HG03095 (cell line): ENCODE measurements around the gene LASP1.
"Not testable (repeated sequence)": the region's sequence is repeated elsewhere in the genome, so short reads cannot be mapped to it uniquely, and the experiment has no call there.

Experiments used
- ATAC-seq: cut with Tn5 transposase; IDR thresholded peaks from one replicate; pipeline ENCODE4 v1.9.1; 2021; ENCODE audit warnings: moderate library complexity; ENCODE audit not compliant: unreplicated experiment

LASP1 gene

DNA sequence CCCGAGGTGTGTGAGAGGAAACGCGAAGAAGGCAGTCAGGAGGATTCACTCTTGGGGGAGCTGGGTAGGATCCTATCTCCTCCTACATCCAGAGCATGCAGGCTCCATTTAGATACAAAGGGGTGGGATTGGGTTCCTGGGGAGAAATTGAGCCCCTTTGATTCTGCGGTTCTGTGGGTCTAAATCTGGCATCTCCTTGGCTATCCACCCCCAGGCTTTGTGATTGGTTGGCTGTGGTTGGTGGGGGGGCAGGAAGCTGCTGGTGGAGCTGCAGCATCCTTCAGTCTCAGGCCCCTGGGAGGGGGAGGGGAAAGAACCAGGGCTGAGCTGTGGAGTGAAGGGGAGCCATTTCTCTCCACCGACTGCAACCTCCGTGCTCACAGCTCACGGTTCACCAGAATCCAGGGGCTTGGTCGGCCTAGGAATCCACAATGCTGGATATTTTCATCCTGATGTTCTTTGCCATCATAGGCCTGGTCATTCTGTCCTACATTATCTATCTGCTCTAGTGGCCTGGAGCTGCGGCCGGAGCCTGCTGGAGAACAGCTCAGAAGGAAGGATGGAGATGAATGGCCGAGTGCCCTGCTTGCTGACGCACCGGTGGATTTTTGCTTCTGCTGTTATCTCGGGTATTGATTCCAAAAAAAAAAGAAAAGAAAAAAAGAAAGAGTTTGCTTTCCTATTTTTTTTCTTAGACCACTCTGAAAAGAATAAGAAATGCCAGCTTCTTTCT, 55.6 kb downstream of the LASP1 start, which contains the start of gene LASP1NB:
TSS of gene LASP1NB (plus strand) at position 352 of the 733 bp plus-strand sequence.
- no peak for ATAC-seq

DNA sequence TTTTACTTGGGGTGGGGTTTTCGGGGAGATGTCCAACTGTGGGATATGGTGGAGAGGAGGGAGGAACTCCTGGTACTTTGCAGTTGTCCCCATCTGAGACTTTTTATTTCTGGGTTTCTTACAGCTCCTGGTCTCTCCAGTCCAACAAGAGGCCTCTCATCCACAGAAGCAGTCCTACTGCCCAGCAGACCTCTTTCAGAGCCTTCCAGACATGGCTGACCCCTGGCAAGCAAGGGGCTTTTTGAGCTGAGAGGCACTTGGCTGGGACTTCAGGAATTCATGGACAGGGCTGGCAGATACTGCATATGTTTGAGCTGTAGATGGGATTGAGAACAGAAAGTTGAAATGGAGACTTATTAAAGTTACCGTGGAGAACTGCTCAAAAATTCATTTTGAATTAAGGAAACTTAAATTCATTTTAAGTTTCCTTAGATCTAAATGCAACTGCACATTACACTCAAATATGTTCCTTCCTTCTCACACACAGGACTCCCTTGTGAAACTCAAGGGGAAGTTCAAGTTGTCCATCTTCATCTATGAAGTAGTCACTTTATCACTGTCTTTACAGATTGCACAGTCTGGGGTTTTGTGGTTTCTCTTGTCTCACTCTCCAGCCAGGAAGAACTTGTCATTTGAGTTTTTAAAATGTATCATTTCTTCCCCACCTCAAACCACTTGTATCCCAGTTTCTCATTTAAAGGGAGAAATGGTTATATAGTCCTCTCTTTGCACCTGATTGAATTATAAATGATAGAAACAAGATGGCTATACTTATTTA, 56.6 kb downstream of the LASP1 start:
- ATAC-seq, result no peak

DNA sequence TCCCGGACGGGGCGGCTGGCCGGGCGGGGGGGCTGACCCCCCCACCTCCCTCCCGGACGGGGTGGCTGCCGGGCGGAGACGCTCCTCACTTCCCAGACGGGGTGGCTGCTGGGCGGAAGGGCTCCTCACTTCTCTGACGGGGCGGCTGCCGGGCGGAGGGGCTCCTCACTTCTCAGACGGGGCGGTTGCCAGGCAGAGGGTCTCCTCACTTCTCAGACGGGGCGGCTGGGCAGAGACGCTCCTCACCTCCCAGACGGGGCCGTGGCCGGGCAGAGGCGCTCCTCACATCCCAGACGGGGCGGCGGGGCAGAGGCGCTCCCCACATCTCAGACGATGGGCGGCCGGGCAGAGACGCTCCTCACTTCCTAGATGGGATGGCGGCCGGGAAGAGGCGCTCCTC, 60.9 kb downstream of the LASP1 start:
- ATAC-seq, result not testable (repeated sequence)

DNA sequence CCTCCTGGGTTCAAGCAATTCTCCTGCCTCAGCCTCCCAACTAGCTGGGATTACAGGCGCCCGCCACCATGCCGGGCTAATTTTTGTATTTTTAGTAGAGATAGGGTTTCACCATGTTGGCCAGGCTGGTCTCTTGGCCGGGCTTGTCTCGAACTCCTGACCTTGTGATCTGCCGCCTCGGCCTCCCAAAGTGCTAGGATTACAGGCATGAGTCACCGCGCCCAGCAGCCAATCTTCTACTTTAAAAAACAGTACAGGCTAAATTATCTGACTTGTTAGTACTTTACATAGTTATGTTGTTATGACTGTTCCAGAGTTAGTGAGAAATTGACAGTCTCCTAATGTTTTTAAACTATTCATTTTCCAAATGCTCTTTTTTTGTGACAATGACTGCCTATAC, 64.1 kb downstream of the LASP1 start:
- ATAC-seq, result not testable (repeated sequence)

DNA sequence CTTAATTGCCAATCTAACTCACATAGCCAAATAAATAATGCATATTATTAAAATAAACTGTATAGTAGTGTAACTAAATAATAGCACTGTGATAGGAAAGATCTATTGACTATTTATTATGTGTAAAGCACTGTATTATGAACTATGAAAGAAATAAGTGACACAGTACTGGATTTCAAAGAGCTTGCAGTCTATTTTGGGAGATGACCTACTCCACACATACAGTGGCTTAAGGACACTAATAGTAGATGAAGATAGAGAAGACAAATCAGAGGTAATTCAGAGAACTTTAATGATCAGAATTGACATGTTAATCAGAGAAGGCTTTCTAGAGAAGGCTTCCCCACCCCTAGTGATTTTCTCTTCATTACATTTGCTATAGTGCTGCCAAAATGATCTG, 70.1 kb downstream of the LASP1 start:
- ATAC-seq, result no peak

DNA sequence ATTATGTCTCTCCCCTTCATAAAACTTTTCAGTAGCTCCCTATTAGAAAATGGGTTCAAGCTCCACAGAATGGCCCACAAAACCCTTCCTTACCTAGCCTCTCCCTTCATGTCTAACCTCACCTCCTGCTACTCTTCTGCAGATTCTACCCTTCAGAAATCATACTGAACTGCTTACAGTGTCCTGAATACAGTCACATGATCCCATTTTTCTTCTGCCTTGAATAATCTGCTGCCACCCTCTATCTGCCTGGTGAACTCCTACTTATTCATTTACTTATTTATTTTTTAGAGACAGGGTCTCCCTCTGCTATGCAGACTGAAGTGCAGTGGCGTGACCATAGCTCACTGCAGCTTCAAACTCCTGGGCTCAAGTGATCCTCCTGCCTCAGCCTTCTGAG, 70.5 kb downstream of the LASP1 start:
- ATAC-seq, result no peak

DNA sequence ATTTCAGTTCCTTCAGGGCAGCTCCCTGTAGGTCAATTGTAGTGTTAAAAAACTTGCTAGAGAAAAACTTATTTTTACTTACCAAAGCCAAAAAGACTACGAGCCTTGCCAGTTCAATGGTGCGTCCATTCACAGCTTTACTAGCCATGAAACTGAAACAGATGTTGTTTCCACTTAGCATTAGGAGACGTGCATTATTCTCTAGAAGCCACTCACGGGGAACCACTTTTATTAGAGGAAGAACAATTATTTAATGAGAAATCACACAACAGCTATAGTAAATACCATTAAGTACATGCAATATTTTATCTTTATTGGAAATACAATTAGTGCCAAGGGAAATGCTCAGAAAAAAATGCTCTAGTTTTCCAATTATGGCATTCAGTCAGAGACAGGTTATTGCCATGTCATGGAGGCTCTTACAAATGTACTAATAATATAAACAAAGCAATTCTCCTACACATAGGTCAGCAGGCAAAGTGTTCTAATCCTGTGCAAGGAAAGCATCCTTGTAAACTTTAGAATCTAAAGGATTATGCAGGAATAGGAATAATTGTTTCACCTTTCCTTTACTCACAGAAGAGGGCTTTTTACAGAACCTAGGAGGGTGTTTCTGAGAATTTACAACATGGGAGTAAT, 73.0 kb downstream of the LASP1 start:
- ATAC-seq, result no peak

DNA sequence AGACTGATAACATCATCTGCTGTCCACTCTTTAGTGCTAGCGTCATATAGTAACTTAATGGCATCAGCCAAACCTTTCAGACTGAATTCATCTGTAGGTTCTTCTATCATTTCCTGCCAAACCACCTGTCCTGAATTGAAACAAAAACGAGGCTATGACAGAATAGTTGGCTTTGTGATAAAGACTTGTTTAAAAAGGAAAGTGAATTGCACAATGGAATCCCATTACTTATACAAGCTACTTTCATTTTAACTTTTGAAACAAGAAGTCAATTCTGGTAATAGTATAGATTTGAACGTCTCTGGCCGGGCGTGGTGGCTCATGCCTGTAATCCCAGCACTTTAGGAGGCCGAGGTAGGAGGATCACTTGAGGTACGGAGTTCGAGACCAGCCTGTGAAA, 73.7 kb downstream of the LASP1 start:
- ATAC-seq, result no peak

DNA sequence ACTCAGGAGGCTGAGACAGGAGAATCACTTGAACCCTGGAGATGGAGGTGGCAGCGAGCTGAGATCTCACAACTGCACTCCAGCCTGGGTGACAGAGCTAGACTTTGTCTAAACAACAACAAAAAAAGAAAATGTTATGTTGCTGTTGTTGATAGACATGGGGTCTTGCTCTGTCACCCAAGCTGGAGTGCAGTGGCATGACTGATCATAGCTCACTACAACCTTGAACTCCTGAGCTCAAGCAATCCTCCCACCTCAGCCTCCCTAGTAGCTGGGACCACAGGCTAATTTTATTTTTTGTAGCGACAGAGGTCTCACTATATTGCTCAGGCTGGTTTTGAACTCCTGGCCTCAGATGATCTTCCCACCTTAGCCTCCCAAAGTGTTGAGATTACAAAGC, 77.3 kb downstream of the LASP1 start:
- ATAC-seq, result no peak

DNA sequence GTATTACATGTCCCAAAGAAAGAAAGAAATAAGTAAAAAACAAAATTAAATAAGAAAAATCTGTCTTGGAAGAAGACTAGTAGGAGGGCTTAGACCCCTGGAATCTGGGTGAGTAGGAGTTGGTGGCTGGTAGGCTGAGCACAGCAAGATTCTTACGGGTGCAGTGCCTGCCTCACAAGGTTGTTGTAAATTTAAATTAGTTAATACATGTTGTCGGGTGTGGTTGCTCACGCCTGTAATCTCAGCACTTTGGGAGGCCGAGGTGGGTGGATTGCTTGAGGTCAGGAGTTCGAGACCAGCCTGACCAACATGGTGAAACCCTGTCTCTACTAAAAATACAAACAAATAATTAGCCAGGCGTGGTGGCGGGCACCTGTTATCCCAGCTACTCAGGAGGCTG, 83.9 kb downstream of the LASP1 start:
- ATAC-seq, result not testable (repeated sequence)

DNA sequence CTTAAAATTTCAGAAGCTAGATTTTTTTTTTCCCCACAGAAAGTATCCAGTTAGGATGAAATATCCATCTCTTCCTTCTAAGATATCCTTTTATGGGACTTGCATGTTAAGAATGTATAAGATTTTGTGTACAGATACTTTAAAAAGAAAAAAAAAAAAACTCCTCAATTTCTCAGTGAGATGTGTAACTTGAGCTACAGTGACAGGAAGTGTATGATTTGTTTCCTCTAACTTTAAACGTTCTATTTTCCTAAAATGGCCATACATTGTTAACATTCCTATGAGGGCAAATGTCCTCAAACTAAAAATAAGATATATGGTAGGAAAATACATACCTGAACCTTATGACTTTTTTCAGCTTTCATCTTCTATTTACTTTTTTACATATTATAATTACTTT, 88.5 kb downstream of the LASP1 start:
- ATAC-seq, result no peak

DNA sequence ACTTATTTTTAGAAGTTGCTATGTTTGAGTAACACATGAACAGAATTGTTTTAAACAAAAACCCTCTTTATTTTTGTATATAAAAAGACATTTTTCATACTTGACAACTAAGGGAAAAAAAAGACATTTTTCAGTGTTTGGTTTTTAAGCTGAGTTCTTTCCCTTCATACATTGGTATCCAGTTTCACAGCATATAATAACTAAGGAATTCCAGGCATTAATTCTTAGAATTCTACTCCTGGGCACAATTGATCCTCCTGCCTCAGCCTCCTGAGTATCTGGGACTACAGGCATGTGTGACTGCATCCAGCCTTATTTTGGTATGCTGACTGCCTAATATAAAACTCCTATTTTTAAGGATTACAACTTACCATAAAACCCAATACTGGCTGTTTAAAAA, 88.9 kb downstream of the LASP1 start:
- ATAC-seq, result no peak

DNA sequence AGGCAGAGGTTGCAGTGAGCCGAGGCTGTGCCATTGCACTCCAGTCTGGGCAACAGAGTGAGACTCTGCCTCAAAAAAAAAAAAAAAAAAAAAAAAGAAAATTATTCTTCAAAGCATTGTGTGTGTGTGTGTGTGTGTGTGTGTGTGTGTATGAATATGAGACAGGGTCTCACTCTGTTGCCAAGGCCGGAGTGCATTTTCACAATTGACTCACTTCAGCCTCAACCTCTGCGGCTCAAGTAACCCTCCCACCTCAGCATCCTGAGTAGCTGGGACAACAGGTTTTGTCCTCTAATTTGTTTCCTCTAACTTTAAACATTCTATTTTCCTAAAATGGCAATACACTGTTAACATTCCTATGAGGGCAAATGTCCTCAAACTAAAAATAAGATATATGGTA, 89.7 kb downstream of the LASP1 start:
- ATAC-seq, result no peak

DNA sequence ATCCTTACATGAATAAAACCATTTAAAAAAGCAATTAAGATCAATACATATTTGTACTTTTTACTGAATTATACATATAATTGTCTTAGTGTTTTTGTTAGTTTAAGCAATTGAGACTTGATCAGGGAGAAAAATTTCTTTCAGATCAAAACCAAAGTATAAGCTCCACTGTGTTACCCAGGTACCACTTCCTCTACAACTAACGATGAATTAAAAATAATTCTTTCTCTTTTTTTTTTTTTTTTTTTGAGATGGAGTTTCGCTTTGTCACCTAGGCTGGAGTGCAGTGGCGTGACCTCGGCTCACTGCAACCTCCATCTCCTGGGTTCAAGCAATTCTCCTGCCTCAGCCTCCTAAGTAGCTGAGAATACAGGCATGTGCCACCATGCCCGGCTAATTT, 90.5 kb downstream of the LASP1 start:
- no peak for ATAC-seq

DNA sequence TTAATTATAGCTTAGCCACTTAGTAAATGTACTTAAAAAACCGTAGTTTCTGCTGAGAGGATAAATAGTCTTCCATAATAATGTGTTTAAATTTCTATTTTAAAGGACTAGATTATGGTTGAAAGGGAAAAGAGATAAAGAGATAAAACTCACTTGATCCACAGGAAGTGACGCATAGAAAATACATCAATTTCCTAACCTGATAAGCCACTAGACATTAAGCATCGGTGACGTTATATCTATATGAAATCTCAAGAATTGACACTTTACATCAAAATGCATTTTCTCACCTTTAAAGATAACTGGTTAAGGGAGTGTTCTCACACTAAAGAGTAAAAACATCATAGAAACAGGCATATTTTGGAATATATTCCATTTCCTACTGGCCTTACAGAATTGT, 91.6 kb downstream of the LASP1 start:
- no peak for ATAC-seq

DNA sequence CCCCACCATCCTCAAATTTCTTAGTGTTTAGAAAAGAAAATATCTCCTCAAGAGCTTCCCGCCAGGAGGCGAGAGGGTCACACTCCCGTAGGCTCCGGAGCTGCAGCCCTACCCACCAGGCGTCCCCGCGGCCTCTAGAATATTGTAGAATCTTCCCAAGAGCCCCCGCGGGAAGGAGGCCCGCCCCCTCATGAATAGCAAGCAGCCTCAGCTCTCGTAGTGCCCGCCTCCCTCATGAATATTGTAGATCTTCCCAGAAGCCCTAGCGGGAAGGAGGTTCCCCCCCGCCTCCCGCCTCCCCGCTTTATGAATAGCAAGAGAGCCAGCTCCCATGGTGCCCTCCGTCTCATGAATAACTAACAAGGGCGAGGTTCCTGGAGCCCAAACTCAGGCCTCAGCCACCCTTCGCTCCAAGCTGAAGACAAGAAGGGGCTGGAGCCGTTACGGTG, 97.5 kb downstream of the LASP1 start, which contains the start of gene FBXO47:
TSS of gene FBXO47 (minus strand) at position 114 of the 449 bp plus-strand sequence. CDS start 4,378 bp downstream, outside the sequence.
- no peak for ATAC-seq

DNA sequence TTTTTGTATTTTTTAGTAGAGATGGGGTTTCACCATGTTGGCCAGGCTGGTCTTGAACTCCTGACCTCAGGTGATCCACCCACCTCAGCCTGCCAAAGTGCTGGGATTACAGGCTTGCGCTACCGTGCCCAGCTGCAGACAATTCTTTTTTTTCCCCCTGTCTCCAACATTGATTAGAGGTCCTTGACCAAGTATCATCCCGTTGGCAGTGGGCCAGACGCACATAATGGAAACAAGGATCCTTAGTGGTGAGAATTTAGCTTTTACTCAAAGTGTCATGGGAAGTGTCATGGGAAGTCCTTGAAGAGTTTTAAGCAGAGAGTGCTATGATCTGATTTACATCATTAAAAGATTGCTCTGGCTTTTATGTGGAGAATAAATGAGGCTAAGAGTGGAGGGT, 99.4 kb downstream of the LASP1 start:
- no peak for ATAC-seq

DNA sequence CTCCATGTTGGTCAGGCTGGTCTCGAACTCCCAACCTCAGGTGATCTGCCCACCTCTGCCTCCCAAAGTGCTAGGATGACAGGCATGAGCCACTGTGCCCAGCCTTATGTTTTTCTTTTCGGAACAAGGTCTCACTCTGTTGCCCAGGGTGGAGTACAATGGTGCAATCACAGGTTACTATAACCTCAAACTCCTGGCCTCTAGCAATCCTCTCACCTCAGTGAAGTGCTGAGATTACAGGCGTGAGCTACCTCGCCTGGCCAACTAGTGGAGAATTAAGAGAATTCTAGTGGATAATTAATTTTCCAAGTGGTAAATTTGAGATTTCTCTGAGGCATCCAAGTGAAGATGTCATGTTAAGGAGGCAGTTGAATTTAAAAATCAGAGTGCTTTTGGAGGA, 100.3 kb downstream of the LASP1 start:
- ATAC-seq, result no peak

DNA sequence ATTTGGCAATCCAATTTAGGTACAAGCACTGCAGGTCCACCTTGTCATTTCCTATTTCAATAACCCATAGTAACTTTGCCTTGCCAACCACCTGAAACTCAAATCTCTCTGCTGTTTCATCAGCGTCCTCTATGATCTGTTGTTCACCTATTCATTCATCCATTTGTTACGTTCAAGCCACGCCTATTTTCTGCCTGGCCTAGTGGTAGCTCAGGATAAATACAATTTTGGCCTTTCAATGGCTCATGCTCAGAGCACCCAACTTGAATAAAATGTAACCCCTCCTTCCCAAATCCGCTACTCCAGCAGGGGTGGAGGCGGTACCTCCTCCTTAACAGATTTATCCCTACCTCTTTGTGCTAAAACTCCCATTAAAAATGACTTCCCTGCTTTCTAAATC, 100.9 kb downstream of the LASP1 start:
- ATAC-seq, result no peak
